Breast epithelium (tissue), 3 donors: Measurements from ENCODE around the gene GPR161.

Source experiments
- POLR2A ChIP-seq: fragments of 450-650 bp; IDR thresholded peaks from one replicate; pipeline ENCODE4 v1.6.1; 2016; ENCODE audit warnings: antibody characterized with exemption, mild to moderate bottlenecking, moderate library complexity
- TF ChIP-seq, protein P1 (sequence below), 3 donors: fragments of 450-650 bp; IDR thresholded peaks; one replicate each; pipeline ENCODE4 v1.5.1; 2016 to 2017; ENCODE audit warnings: antibody characterized with exemption in 3 of 3, mild to moderate bottlenecking in 3 of 3, moderate library complexity in 3 of 3

DNA sequence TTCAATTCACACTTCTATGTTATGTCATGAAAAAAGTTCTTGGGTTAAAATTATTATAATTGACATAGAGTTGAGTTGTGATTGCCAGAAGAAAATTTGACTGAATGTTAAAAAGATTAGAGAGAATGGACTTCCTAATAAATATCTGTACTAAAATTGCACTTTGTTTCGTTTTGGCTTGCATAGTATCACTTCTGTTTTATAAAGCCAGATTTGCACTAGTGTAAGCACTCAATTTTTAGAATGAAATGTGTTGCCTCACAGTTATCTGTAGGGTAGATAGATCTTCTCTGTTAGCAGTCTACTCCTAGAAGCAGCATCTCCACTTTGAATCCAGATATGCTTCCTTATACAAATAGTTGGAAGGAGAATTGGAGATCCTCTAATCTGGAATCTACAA lies 104.7 kb downstream of the GPR161 start:
- TF ChIP-seq, protein P1, sequence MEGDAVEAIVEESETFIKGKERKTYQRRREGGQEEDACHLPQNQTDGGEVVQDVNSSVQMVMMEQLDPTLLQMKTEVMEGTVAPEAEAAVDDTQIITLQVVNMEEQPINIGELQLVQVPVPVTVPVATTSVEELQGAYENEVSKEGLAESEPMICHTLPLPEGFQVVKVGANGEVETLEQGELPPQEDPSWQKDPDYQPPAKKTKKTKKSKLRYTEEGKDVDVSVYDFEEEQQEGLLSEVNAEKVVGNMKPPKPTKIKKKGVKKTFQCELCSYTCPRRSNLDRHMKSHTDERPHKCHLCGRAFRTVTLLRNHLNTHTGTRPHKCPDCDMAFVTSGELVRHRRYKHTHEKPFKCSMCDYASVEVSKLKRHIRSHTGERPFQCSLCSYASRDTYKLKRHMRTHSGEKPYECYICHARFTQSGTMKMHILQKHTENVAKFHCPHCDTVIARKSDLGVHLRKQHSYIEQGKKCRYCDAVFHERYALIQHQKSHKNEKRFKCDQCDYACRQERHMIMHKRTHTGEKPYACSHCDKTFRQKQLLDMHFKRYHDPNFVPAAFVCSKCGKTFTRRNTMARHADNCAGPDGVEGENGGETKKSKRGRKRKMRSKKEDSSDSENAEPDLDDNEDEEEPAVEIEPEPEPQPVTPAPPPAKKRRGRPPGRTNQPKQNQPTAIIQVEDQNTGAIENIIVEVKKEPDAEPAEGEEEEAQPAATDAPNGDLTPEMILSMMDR (IDR thresholded peaks at IDR 0.05): no peak
- no peak for TF ChIP-seq POLR2A
